DOHH2 (cell line): ENCODE measurements around the gene CDCP1.

Experiments
- EZH2phosphoT487 ChIP-seq: fragments of 200-600 bp; sonication (generic); IDR thresholded peaks from 2 replicates; pipeline ENCODE4 v1.6.1; 2017; ENCODE audit warnings: borderline replicate concordance, mild to moderate bottlenecking, antibody characterized with exemption, low read length, moderate library complexity, mixed read lengths
- TF ChIP-seq, protein P1 (sequence below): fragments of 200-600 bp; sonication (generic); IDR thresholded peaks from one replicate; pipeline ENCODE4 v1.5.1; 2014; ENCODE audit warnings: antibody characterized with exemption, mild to moderate bottlenecking, low read depth, low read length; ENCODE audit not compliant: poor library complexity, severe bottlenecking

DNA sequence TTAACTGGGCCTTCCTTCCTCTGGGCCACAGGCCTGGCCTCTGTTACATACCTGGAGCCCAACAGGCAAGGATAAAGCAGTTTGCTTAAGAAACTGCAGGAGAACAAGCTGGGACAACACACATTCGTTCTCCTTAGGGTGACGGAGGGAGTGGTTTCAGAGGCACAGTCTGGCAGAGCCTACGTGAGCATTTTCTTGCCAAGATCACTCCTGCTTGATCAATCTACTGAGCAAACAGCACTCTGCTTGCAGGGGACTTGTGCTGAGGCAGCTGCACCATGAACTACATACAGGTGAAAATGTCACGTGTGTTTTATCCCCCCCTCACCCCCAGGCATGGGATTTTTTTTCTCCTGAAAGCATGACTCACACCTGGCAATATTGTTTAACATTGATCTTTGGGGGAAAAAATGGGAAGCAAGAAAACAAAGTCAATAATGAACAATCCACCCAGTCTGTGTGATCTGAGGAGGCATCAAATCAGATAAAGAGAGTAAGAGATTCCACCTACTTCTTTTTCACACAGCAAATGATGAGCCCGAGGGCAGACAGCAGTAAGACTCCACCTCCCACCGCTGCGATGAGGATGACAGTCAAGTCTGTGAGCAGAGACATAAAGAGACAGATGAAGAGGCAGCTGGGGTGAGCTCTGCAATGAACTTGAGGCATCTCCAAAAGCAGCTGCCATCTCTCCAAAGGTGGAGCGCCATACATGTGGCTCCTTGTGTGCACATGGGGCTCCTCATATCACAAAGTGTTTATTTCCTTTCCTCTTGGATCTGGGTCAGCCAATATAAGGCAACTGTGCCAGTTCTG is 57.4 kb downstream of the CDCP1 start:
- TF ChIP-seq, protein P1, sequence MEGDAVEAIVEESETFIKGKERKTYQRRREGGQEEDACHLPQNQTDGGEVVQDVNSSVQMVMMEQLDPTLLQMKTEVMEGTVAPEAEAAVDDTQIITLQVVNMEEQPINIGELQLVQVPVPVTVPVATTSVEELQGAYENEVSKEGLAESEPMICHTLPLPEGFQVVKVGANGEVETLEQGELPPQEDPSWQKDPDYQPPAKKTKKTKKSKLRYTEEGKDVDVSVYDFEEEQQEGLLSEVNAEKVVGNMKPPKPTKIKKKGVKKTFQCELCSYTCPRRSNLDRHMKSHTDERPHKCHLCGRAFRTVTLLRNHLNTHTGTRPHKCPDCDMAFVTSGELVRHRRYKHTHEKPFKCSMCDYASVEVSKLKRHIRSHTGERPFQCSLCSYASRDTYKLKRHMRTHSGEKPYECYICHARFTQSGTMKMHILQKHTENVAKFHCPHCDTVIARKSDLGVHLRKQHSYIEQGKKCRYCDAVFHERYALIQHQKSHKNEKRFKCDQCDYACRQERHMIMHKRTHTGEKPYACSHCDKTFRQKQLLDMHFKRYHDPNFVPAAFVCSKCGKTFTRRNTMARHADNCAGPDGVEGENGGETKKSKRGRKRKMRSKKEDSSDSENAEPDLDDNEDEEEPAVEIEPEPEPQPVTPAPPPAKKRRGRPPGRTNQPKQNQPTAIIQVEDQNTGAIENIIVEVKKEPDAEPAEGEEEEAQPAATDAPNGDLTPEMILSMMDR = no peak
- TF ChIP-seq EZH2phosphoT487 = no peak
